Stimulated activated CD4-positive, alpha-beta T cell treated with anti-CD3 and anti-CD28 coated beads, TNF-alpha, amount 100 ng/mL, for 1 hour (primary cell): ENCODE measurements around the gene MANEA.
"Not testable (repeated sequence)": the region's sequence is repeated elsewhere in the genome, so short reads cannot be mapped to it uniquely, and the experiment has no call there.

Experiments
- DNase-seq, 3 donors: peaks; one replicate each; pipeline ENCODE4 v3.0.0-alpha.2; 2020; ENCODE audit warnings: low read depth in 3 of 3, low spot score in 1 of 3

Gene MANEA

GRCh38 chr6:95577304-95578105 is at the start of gene MANEA:
MANEA (plus strand) TSS chr6:95577535; CDS start chr6:95586440, 8,905 bp downstream.
- DNase-seq: peak; percentile 49 to 66 (median 54)

GRCh38 chr6:95529762-95530161 is 47.6 kb upstream of the MANEA start:
- no peak for DNase-seq

GRCh38 chr6:95530176-95530819 is 47.0 kb upstream of the MANEA start:
- DNase-seq: no peak

GRCh38 chr6:95543798-95544197 is 33.5 kb upstream of the MANEA start:
- DNase-seq: no peak

GRCh38 chr6:95544517-95545225 is 32.7 kb upstream of the MANEA start:
- no peak for DNase-seq

- DNase-seq: no peak
Observed at GRCh38 chr6:95545226-95545625, 32.1 kb upstream of the MANEA start.

GRCh38 chr6:95545686-95546085 is 31.6 kb upstream of the MANEA start:
- DNase-seq: no peak

GRCh38 chr6:95546148-95546547 is 31.2 kb upstream of the MANEA start:
- DNase-seq: no peak

- DNase-seq: no peak
Observed at GRCh38 chr6:95547043-95547442, 30.3 kb upstream of the MANEA start.

GRCh38 chr6:95548188-95548786 is 29.0 kb upstream of the MANEA start:
- DNase-seq: no peak

GRCh38 chr6:95551678-95552324 is 25.5 kb upstream of the MANEA start:
- DNase-seq: no peak

GRCh38 chr6:95553880-95554279 is 23.5 kb upstream of the MANEA start:
- no peak for DNase-seq

GRCh38 chr6:95560956-95561355 is 16.4 kb upstream of the MANEA start:
- not testable (repeated sequence) for DNase-seq

- no peak for DNase-seq
Observed at GRCh38 chr6:95569560-95569959, 7.8 kb upstream of the MANEA start.

- DNase-seq: no peak
Observed at GRCh38 chr6:95572098-95572497, 5.2 kb upstream of the MANEA start.

GRCh38 chr6:95574811-95575210 is 2.5 kb upstream of the MANEA start:
- no peak for DNase-seq

GRCh38 chr6:95576218-95576997 is 927 bp upstream of the MANEA start:
- no peak for DNase-seq

- DNase-seq: no peak
Observed at GRCh38 chr6:95576998-95577303, 384 bp upstream of the MANEA start.

- no peak for DNase-seq
Observed at GRCh38 chr6:95578106-95578410, 723 bp downstream of the MANEA start.

- DNase-seq: no peak
Observed at GRCh38 chr6:95581073-95581472, 3.7 kb downstream of the MANEA start.

- DNase-seq: not testable (repeated sequence)
Observed at GRCh38 chr6:95584226-95584625, 6.9 kb downstream of the MANEA start.
